HG03575 (cell line): ENCODE results near the gene IGF1R.

Experiments
- ATAC-seq: cut with Tn5 transposase; IDR thresholded peaks from one replicate; pipeline ENCODE4 v1.9.1; 2021; ENCODE audit not compliant: unreplicated experiment, insufficient number of reproducible peaks, low FRiP score; ENCODE audit errors: extremely low read depth

The IGF1R gene

DNA sequence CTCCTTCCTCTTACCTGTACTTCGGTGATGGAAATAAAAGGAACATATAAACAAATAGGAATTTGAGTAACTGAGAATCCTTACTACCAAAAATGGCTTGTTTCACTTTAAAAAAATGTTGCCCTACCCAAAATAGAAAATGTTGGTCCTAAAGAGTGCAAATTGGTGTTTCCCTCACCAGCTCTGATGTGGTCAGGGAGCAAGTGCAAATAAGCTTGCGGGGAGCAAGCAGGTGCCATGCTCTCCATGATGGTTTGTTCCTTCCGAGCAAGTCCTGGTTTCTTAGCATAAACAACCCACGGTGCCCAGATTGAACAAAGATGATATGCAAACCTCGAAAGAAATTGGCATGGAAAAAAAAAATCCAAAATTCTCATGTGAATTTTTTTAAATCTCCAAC, 290.5 kb downstream of the IGF1R start:
- ATAC-seq, result no peak

DNA sequence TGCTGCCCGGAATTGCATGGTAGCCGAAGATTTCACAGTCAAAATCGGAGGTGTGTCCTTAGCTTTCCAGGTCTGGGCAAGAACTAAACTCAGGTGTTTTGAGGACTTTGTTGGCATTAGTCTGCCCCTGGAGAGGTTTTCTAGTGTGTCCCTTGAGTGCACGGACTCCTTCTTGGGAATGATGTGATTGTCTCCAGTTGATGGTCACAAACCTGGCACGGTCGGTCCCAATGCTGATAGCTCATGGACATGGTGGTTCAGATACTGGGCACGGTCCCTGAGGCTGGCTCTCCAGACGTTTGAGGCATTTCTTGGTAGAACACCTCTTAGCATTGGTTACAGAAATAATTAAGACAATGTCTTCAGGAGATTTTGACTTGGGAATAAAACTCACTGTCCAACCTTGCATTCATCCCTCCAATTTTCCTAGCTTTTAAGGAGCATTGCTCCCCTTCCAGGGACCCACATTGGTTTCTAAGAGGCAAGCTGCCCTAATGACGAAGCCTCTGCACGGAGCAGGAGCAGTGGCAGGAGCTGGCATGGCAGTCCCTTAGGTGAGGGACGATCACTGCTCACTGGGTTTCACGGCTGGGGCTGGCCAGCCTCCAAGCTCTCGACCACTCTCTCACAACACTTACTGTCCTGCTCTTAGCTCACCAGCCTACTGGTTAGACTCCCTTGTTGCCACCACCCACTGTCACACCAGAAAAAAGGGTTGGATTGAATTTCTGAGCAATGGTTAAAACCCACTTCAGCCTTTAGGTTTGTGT, 291.2 kb downstream of the IGF1R start:
- no peak for ATAC-seq

DNA sequence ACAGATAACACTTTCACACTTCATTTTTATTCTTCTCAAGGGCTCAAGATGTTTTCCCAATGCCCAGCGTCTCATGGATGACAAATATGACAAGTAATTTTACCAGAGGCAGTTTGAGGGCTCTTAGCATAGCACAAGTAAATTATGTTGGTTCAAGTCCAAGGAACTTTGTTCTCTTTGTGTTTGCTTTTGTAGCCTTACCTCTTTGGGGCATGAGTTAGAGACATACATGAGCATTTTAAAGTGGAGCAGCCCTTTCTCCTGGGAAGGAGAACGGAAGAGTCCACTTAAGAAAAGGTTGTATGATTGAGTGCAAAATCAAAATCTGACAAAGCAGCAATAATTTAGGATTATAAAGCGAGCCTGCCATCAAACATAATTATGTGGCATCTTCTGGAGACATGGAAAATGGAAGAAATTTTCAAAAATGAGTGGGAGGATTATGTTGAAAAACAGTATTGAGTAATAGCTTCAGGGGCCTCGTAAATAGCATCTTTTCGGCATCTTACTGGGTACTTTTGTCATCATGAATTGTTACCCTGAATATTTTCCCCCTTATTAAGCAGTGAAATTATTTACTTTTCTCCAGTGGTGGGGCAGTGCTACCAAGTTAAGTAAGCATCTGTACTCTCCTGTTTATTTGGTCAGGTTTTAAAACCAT, 293.4 kb downstream of the IGF1R start:
- no peak for ATAC-seq

DNA sequence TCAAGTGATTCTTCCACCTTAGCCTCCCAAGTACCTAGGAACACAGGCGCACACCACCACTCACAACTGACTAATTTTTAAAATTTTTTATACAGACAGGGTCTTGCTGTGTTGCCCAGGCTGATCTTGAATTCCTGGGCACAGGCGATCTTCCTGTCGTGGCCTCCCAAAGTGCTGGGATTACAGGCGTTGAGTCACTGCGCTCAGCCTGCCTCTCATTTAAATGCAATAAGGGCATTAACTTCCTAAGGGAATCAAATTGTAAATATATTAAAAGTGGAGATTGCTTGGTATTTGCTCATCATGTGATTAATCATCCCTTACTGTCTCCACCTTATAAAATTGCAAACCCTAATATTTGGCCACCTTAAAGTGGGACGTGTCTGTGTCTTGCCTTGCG, 294.1 kb downstream of the IGF1R start:
- no peak for ATAC-seq

DNA sequence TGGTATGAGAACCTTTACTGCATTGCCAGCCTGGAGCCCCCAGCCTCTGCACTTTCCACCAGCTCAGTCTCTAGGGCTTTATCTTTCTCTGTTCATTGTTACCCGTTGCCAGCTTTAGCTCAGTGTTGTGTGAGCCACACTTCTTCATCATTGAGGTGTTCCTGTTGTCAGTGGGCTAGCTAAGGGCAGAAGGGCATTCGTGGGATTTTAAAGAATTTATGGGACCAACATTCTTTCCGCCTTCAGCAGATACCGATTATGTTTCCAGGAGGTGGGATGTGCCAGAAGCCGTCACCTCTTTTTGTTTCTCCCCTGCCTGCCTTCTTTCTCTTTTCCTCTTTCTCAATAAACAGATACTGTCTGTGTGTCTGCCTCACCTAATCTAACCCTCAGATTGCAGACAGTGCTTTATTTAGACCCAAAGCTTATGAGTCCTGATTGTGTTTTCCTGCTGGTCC, 294.7 kb downstream of the IGF1R start:
- no peak for ATAC-seq

DNA sequence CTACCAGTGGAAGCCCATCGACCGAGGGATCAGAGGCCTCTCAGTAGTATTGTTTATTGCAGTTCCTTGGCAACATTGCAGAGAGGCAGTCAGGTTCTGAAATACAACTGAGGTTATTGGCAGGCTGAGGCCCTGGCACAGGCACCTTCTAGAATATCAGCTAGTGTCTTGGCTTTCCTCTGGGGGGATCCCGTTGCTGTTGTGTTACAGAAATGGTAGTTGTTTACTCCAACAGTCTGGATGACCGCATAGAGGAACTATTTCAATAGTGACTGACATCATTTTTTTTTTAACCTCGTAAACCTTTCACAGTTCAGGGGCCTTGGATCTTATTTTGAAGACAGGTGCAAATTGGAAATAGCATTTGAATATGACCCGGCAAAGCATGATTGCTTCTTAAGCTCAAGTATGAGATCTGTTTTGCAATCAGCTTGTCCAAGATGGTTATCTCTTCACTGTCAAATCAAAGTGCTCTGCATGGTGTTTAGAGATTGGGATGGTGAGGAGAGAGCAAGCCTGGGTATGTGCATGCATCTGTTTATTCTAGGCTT, 295.3 kb downstream of the IGF1R start:
- no peak for ATAC-seq

DNA sequence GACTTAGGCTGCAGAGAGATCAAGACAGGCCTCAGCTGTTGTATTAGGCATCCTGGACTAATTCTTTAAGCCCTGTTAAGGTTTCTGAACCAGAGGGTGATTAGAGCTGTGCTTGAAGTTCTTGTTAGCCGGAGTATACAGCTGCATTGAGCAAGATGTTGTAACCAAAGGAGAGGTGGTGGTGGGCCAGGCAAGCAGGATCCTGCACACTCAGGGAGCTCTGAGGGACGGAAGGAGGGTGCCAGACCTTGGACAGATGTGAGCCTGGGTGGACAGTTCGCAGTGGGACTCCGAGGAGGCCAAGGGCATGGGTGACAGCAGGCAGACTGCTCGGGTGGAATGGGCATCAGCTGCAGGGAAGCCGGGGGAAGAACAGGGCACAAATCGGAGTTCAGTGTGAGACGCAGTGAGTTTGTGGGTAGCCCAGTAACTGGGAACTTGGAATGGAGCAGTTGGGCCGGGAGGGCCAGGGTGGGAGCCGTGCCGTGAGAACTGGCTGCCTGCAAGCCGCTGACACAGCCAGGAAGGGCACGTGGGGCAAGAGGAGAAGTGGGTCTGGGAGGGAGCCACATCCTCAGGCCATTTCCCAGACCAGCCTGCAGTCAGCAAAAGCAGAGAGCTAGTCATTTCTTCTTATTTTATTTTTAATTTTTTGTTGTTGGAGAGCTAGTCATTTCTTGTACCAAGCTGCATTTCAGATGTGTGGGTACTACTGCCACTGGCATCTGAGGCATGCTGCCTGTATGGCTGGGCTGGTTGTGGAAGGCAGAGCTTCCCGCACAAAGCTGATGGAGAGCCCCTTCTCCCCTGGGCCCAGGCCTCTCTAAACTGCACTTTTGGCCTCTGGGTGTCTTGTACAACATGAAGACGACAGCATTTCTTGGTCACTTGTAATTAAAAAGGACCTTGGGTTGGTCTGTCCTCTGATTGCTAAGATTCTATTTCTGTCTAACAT, 298.2 kb downstream of the IGF1R start:
- no peak for ATAC-seq

DNA sequence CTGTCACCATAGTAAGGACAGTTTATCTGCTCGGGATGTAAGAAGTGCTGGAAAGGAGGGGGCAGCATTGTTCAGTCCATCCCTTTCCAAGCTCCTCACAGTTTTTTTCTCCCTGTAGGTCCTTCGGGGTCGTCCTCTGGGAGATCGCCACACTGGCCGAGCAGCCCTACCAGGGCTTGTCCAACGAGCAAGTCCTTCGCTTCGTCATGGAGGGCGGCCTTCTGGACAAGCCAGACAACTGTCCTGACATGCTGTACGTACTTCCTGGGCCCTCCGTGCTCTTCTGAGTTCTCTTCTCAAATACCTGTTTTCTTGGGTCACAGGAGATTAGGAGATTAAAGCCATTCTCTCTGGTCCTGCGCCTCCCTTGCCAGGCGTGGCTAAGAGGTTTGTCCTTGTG, 300.1 kb downstream of the IGF1R start:
- no peak for ATAC-seq

DNA sequence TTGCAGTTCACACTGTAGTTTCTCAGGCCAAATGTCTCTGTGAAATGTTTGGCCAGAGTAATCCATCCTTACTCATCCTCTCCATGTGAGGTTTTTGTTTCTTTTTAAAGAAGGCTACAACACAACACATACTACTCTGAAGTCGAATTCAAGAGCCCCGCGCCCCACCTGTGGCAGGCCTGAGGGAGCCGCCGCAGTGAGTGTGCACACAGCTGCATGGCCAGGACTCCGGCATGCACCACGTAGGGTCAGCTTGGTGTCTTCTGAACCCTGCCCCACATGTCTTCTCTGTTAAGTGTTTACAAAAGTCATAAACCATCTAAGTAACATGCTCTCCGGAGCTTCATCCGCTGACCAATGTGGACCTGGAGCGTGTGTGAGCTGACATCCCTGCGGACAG, 300.6 kb downstream of the IGF1R start:
- no peak for ATAC-seq

DNA sequence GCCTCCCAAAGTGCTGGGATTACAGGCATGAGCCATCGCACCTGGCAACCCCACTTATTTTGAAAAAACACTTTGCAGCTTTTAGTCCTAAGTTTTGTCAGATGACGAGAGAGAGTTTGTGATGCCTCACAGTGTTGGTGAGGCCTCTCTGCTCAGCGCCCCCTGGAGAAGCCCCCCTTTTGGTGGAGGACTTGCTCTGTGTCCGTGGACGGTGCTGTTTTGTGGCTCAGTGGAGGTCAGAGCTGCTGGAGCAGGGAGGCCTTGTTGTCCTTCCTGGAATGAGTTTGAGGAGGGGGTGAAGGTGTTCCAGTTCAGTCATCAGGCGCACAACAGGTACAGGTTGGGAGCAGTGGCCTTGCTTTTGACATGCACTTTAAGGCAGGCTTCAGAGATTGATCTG, 301.3 kb downstream of the IGF1R start:
- no peak for ATAC-seq

DNA sequence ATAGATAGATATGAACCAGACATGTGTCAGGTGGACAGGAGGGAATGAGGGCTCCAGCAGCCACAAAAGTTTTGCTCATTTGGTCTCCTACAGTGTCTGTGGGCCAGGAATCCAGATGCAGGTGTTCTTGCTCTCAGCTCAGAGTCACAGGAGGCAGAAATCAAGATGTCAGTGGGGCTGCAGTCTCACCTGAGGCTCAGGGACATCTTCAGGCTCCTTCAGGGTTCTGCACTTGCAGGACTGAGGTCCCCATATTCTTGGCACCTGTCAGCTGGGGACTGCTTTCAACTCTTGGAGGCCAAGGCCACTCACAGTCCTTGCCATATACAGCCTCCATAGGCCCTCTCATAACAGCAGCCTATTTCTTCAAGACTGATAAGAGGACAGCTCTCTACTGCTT, 301.9 kb downstream of the IGF1R start:
- ATAC-seq, result no peak

DNA sequence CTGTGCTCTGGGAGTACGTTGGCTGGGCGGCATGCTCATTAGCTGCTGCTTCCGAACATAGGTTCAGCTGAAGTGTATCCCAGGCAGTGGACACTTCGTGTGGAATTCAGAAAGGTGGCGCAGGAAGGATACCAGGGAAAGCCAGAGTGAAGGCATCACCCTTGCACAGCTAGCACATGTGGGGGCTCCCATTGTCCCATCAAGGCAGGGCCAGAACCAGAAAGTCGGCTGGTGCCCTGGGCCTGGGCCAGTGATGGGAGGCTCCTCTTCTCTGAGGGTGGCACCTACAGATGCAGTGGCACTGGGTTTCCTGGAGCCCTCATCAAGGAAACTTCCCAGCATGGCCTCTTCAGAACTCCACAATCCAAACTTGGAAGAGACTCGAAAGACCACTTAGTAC, 302.7 kb downstream of the IGF1R start:
- ATAC-seq, result no peak

DNA sequence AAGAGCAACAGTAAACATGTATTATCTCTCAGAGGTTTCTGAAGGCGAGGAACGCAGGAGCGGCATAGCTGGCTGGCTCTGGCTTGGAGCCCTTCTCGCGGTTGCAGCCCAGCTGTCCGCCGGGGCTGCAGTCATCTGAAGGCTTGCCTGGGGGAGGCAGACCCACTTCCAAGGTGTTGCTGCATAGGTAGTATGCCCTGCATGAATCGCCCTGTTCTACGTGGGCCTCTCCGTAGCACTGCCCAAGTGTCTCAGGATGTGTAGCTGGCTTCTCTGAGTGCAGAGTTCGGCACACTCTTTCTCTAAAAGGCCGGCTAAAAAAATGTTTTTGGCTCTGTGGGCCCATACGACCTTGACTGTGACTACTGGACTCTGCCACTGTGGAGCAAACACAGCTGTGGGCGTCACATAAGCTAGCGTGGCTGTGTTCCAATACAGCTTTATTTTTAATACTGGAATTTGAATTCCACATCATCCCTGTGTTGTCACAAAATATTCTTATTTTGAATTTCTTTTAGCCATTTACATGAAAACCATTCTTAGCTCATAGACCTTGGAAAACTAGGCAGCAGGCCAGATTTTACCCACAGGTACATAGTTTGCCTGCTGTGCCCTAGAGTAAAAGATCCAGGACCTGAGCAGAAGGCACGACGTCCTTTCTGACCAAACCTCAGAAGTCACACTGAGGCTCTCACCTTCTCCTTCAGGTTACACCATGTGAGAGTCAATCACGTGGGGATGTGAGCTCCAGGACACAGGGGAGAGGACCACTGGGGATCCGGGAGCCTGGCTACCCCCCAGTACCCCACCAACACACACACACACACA, 303.4 kb downstream of the IGF1R start:
- no peak for ATAC-seq

DNA sequence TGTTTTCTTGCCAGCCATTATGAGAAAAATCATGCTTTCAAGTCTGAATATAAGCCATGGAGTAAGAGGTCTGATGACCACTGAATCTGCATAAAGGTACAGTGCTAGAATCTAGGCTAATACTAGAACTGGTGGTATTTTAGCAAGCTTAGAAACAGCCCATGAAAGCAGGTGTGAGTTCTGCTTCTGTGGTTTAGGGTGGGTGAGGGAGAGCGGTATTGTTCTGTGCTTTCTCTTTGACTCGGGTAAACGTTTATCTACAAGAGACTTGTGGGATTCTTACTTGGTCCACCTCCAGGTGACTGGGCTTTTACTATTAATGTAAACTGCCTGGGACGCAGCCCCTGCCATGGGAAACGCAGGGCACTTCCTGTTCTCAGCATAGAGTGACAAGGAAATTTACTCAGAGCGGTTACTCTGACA, 304.1 kb downstream of the IGF1R start:
- peak; percentile 91 for ATAC-seq

DNA sequence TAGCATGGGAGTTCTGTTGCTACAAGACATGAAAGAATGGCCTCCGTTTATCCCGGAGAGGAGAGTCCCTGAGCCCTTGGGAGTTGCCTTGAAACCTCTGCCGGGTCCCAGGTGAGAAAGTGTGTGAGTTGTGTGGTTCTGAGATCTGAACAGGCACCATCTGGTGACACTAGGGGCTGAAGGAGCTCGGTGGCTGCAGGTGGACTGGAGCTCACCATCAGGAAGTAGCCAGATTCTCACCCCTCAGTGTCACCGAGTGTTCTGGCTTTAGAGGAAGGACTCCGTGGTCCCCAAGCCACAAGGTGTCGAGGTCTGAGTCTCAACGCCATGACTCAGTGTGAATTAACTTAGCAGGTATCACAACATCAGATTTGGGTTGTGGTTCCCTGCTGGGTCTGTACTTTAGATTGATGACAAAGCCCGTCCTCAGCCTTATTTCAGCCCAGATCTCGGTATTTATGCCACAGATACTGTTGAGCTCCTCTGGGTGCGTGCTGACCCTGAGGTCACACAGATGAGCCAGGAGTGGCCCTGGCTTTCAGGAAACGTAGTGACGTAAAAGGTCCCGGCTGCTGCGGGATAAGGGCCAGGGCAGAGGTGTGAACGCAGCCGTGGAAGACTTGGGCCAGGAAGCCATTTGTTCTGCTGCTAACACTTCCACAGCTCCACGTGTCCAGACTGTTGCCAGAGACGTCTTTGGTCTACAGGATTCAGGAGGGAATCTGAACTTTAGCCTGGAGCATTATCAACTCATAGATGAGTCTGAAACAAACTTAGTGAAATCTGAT, 304.9 kb downstream of the IGF1R start:
- no peak for ATAC-seq

DNA sequence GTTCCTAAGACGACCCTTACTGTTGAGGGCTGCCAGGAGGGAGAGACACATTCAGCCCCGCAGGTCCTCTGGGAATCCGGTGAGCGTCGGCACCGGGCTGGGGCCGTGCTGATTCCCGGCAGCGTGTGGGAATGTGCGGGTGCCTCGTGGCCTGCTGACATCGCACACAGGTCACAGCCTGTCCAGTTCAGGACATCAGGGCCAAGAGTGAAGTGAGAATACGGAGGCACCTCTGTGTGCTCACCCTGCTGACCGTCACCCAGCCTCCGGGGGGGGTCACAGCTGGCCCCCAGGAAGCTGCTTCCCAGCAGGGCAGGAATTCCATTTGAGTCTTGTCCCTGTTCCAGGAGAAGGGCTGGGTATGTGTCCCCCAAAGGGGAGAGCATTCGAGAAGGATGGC, 305.6 kb downstream of the IGF1R start:
- no peak for ATAC-seq

DNA sequence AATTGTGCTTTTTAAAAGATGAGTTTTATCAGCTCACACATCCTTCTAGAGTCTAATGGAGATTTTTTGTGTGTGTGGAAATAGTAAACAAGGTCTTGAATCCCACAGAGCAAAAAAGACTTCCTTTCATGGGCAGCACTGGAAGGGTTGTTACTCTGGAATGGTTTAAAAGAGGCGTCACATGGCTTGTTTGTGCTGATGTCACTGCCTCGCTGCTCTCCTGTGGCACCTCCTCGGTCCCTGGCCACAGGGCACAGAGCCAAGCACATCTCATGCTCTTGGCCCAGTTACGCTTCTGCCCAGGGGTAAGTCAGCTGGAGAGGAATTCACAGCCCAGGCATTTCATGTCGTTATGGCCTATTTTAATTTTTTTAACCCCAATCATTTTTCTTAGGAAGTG, 306.1 kb downstream of the IGF1R start:
- ATAC-seq, result no peak

DNA sequence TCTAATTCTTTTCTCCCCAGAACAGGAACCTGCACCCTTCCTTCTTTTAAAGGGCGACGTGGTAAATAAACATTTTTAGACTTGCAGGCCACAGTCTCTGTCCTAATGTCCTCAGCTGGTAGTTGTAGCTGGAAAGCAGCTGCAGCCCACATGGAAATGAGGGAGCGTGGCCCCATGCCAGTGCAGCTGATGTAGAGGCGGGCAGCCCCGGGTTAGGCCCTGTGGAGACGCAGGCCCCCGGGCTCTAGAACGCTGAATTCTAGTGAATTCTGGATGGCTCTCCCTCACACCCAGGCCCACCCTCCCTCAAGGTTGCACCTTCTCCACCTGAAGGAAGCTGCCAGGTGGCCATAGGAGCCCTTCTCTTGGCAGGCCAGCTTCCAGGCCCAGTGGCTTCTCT, 307.0 kb downstream of the IGF1R start:
- ATAC-seq, result no peak
